HL-60/S4 treated with phorbol 12-myristate 13-acetate at 8.2 ng/mL for 4 days and 3 days (cell line): Measurements from ENCODE around the gene TMEM130.

Source experiments
- in situ Hi-C: fragments of 300-500 bp; cut with MboI; formaldehyde crosslinking; loops from 2 replicates; pipeline ENCODE4 v1.15.0; 2022; ENCODE audit warnings: low sequenced_read_pairs

The TMEM130 gene

GRCh38 chr7:98869597-98870120 is at the start of gene TMEM130:
Gene TMEM130 (minus strand): TSS chr7:98870014. CDS start chr7:98869861, 153 bp downstream.
- in situ Hi-C loops: no loop called here

DNA sequence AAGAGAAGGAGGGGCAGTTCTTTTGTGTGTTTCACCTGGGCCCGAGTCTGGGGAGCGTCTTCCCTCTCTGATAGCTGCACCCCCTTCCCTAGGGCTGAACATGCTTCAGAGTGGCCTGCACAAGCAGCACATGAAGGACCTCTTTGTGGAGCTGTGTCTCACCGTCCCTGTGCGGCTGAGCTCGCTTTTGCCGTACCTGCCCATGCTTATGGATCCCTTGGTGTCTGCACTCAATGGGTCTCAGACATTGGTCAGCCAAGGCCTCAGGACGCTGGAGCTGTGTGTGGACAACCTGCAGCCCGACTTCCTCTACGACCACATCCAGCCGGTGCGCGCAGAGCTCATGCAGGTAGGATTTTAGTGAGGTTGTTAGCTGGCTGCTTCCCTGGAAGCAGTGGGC is 47.5 kb upstream of the TMEM130 start:
- in situ Hi-C loops: loop anchor here (25.0 kb wide), 1 partner anchor 420 kb away; the partner anchor contains the start of gene ARPC1A

DNA sequence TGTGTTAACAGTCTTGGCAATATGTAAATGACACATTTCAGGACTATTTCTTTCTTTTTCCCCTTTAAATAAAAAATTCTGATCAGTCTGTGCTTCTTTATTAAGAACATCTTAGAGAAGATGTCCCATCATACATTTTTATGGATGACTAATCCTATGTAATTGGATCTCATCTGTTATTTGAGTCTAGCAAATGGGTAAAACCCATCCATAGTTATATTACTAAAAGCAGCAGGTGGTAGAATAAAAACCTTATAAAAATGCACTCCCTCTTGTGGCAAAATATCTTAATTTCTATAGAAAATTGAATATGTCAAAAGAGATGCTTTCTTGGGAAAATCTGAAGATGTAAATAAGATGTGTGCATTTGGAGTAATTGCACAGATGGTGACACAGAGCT is 43.8 kb upstream of the TMEM130 start:
- in situ Hi-C loops: loop anchor here (25.0 kb wide), 1 partner anchor 424 kb away; the partner anchor contains the start of gene ARPC1A

DNA sequence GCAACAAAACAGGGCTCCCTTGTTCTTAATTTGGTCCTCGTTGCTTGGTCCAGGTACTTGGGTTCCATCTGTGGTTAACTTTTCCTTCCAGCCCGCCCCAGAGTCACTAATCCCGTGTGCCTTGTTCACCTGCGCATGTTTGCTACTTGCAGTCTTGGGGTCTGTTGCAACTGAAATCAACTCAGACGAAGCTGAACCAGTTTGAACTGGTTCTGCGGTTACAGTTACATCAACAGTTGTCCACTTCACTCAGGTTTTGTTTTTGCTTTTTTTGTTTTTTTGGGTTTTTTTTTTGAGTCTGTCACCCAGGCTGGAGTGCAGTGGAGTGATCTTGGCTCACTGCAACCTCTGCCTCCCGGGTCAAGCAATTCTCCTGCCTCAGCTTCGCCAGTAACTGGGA is 43.2 kb upstream of the TMEM130 start:
- in situ Hi-C loops: loop anchor here (25.0 kb wide), 1 partner anchor 424 kb away; the partner anchor contains the start of gene ARPC1A

DNA sequence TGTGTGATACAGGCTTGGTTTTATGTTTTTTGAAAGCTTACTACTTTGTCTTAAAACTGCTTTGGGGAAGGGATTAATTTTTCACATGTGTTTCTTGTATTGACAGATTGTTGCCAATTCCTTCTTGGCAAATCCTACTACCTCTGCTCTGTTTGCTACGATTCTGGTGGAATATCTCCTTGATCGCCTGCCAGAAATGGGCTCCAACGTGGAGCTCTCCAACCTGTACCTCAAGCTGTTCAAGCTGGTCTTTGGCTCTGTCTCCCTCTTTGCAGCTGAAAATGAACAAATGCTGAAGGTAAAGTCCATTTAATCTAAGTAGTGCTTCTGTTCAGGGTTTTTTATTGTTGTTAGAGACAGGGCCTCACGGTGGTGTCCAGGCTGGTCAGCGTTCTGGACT is 42.1 kb upstream of the TMEM130 start:
- in situ Hi-C loops: loop anchor here (25.0 kb wide), 1 partner anchor 425 kb away; the partner anchor contains the start of gene ARPC1A

DNA sequence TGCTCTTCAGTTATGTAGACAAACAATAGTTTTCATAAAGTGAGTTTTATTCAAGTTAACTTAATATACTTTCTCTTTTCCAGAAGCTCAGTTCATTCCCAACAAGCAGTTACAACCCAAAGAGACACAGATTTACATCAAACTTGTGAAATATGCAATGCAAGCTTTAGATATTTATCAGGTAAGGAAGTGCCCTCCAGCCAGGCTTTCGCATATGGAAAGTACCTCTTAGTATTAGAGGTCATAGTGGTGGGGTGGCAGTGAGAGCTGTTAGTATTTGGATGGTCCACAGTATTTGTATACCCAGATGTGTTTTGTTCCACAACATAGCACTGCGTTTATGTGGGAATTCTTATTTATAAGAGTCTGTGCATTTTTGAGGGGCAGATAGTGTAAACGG is 40.6 kb upstream of the TMEM130 start:
- in situ Hi-C loops: loop anchor here (25.0 kb wide), 1 partner anchor 427 kb away; the partner anchor contains the start of gene ARPC1A

GRCh38 chr7:98909487-98909886 is 39.7 kb upstream of the TMEM130 start:
- in situ Hi-C loops: loop anchor here (25.0 kb wide), 1 partner anchor 428 kb away; the partner anchor contains the start of gene ARPC1A

DNA sequence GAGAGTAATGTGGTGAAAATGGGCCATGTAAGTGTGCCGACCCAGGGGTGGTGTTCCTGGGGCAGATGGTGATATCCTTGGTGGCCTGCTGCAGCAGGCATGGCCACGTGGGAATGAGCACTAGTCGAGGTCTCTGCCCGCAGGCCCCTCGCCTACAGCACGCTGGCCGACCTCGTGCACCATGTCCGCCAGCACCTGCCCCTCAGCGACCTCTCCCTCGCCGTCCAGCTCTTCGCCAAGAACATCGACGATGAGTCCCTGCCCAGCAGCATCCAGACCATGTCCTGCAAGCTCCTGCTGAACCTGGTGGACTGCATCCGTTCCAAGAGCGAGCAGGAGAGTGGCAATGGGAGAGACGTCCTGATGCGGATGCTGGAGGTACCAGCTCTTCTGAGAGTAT is 38.8 kb upstream of the TMEM130 start:
- in situ Hi-C loops: loop anchor here (25.0 kb wide), 1 partner anchor 429 kb away; the partner anchor contains the start of gene ARPC1A

DNA sequence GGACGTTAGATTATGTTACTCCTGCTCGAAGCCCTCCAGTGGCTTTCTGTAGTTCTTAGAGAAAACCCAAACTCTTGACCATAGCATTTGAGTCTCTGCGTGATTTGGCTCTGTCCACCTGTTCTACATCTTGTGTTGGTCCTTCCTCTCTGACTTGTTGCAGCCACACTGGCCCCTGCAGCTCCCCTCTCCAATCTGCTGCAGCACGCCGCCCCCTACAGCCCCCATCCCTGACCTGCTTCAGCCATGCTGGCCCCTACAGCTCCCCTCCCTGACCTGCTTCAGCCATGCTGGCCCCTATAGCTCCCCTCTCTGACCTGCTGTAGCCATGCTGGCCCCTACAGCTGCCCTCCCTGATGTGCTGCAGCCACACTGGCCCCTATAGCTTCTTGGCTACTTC is 37.8 kb upstream of the TMEM130 start:
- in situ Hi-C loops: loop anchor here (25.0 kb wide), 1 partner anchor 430 kb away; the partner anchor contains the start of gene ARPC1A

GRCh38 chr7:98903246-98903645 is 33.4 kb upstream of the TMEM130 start:
- in situ Hi-C loops: loop anchor here (25.0 kb wide), 1 partner anchor 434 kb away; the partner anchor contains the start of gene ARPC1A

GRCh38 chr7:98902523-98902922 is 32.7 kb upstream of the TMEM130 start:
- in situ Hi-C loops: loop anchor here (25.0 kb wide), 1 partner anchor 435 kb away; the partner anchor contains the start of gene ARPC1A

DNA sequence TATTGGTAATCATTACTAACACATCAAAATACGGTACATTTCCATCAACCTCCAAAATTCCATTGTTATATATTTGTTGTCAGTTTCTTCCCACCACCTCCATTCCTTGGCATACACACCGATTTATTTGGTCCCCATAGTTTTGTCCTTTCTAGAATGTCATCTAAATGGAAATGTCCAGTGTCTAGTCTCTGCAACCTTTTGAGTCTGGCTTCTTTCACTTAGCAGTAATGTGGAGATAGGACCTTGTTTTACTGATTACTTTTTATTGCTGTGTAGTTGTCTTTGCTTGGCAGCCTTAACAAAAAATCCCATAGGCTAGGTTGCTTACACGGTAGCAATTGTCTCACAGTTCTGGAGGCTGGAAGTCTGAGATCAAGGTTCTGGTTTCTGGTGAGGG is 31.0 kb upstream of the TMEM130 start:
- in situ Hi-C loops: loop anchor here (25.0 kb wide), 1 partner anchor 436 kb away; the partner anchor contains the start of gene ARPC1A

DNA sequence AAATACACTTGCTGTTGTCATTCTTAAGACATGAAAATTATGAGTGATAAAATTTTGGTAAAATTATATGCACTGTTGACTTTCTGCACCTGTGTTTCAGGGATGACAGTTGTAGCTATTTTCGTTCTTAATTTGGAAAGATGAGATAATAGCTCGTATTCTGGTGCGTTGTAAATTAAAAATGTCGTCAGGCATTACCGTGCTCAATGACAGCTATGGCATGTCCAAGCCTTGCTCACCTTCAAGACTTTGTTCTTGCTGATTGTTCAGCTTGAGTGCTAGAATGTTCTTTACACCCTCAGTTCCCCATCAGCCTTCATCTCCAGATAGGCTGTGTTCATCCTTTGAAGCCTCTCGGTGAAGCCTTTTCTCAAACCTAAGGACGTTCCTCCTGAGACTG is 30.0 kb upstream of the TMEM130 start:
- in situ Hi-C loops: loop anchor here (25.0 kb wide), 1 partner anchor 437 kb away; the partner anchor contains the start of gene ARPC1A

- in situ Hi-C loops: no loop called here
These were observed 22.8 kb upstream of the TMEM130 start for GRCh38 chr7:98892609-98893008.

DNA sequence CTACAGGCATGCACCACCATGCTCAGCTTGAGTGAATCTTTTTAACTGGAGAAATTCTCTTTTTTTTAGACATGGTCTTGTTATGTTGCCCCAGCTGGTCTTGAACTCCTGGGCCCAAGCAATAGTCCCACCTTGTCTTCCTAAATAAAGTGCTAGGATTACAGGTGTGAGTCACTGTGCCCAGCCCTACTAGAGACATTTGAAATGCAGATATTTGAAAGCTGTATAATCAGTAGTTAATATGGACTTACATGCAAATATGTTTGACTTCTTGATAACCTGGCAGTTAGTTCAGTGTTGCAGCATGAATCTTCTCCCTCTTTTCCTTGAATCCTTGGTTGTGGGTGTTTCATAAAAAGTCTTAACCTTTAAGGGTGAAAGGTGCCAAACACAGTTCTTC is 17.2 kb upstream of the TMEM130 start:
- in situ Hi-C loops: no loop called here

DNA sequence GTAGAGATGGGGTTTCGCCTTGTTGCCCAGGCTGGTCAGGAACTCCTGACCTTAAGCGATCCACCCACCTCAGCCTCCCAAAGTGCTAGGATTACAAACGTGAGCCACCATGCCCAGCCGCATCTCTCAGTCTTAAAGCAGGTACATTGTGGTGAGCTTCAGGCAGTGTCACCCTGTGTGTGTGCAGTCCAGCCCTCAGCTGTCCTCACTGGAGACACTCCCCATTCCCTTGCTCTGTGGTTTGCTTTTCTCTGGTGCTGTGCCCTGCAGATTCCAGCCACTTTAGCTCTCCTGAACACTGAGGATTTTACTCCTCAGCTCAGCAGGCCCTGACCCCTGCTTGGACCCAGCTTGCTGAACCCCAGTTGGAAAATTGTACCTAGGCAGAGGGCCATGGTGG is 14.6 kb upstream of the TMEM130 start:
- in situ Hi-C loops: no loop called here

- in situ Hi-C loops: no loop called here
These were observed 11.9 kb upstream of the TMEM130 start for GRCh38 chr7:98881561-98882315.

DNA sequence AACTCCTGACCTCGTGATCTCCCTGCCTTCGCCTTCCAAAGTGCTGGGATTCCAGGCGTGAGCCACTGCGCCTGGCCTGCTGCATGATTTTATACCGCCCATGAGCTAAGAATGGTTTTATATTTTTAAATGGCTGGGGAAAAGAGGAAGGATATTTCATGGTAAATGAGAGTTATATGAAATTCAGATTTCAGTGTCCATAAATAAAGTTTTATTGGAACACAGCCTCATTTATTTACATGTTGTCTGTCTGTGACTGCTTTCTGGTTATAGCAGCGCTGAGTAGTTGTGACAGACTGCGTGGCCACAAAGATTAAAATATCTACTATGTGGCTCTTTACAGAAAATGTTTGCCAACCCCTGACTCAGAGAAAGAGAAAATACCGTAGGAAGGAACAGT is 10.7 kb upstream of the TMEM130 start:
- in situ Hi-C loops: no loop called here

DNA sequence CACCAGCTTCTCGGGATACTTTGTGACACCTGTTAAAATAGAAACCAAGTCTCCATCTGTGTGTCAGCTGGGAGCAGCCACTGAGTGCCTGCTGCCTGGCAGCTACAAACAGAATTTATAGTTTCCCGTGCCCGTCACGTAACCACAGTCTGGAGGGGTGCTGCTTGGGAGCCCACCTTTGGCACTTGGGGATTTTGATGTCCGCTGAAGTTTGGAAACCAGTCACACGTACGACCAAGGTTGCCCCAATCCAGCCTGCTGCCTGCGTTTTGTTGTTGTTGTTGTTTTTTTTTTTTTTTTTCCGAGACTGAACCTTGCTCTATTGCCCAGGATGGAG is 10.1 kb upstream of the TMEM130 start:
- in situ Hi-C loops: no loop called here

GRCh38 chr7:98879198-98879978 is 9.6 kb upstream of the TMEM130 start:
- in situ Hi-C loops: no loop called here
